ENCODE measurements around the gene CD19. TPM values are rescaled to one million over a fixed set of nuclear protein-coding genes. Genes with fewer than 3 reads are reported as not detected.

Gene CD19
- total and polyA plus RNA-seq, 5 donors from 2014 or later: 0.52 to 2.8 TPM; not detected in 3

DNA sequence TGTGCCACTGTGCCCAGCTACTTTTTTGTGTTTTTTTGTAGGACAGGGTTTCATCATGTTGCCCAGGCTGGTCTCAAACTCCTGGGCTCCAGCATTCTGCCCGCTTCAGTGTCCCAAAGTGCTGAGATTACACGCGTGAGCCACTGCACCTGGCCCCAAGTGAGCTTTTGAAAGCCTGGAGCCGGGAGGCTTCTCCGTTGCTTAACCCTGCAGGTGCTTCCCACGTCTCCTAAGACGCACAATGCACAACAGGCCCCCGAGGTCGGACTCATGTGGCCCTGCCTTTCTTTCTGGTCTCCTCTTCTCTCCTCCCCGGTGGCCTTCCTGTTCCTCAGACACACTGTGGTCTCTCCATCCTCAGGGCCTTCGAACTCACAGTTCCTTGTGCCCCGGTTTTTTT is 19.2 kb upstream of the CD19 start:
- Mint-ChIP-seq H3K27ac (peak overlapping the region in 2 of 3 donors; percentile 56 to 93), H3K9me3 (no peaks in the 10 kb centered on the region), H3K36me3 (peaks cover 25% of the 10 kb centered on the region), H3K27me3 (no peaks in the 10 kb centered on the region), H3K4me3 (no peak overlapping the region), H3K4me1 (peaks cover 0 to 4% (median 2%) of the 10 kb centered on the region in 4 donors)
- H3K27me3 ChIP-seq (ENCODE audit: control insufficient read depth, insufficient read depth, low read length): no peaks in the 10 kb centered on the region
- peaks cover 24% of the 10 kb centered on the region for H3K36me3 ChIP-seq (ENCODE audit: control insufficient read depth, insufficient read depth, low read length)
- no peak for DNase-seq
- no peak for ATAC-seq (ENCODE audit: low read depth in 2 of 2)
- H3K4me1 ChIP-seq (ENCODE audit: control insufficient read depth, insufficient read depth, low read length, poor library complexity, severe bottlenecking): no peaks in the 10 kb centered on the region
- no peak overlapping the region for H3K4me3 ChIP-seq (ENCODE audit: low read depth, low read length)
- no peak overlapping the region for H3K27ac ChIP-seq (ENCODE audit: insufficient read depth, low read length, poor library complexity, severe bottlenecking)
- H3K9me3 ChIP-seq (ENCODE audit: control insufficient read depth in 2 of 2, low read length in 2 of 2): no peaks in the 10 kb centered on the region

DNA sequence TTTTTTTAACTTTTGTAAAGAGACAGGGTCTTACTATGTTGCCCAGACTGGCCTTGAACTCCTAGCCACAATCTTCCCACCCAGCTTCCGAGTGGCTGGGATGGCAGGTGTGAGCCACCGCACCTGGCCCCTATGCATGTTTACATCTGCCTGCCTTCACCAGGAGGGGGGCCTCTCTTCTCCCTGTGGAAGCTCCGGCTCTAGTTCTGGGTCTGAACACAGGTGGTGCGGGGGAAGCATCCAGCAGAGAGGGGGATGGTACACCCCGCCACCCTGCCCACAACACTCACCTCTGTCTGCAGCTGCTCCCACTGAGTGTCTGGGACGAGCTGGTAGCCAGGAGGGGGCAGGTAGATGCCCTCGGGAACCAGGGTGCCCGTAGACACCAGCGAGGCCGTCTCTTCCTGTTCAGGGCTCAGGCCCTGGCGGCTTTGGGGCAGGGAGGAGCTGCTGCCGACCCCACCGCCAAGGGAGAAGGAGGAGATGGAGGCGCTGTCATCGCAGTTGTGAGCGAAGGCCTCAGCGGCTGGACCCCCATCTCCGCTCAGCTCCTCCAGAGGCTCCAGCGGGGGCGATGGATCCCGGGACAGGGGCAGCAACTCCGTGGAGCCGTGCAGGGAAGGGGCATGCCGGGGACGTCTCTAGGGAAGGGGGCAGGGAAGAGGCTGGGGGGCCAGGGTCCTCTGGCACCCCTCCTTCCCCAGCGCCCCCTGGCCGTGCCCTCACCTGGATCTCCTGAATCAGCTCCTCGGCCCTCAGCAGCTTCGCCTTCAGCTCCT is 17.6 kb upstream of the CD19 start:
- ATAC-seq (ENCODE audit: low read depth in 2 of 2): no peak
- H3K36me3 ChIP-seq (ENCODE audit: control insufficient read depth, insufficient read depth, low read length): peaks cover 29% of the 10 kb centered on the region

DNA sequence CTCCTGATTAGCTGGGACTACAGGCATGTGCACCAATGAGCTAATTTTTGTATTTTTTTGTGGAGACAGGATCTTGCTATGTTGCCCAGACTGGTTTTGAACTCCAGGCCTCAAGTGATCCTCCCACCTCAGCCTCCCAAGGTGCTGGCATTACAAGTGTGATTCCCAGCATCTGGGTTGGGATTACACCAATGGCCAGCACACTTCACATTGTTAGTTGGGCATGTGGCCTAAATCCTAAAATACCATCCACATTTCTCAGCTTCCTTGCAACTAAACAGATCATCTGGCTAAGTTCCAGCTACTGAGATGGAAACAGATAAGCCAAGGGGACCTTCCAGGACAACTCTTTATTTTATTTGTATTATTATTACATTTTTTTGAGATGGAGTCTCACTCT is 16.6 kb upstream of the CD19 start:
- ATAC-seq (ENCODE audit: low read depth in 2 of 2): no peak
- no peaks in the 10 kb centered on the region for H3K27me3 Mint-ChIP-seq
- H3K27ac ChIP-seq (ENCODE audit: insufficient read depth, low read length, poor library complexity, severe bottlenecking): no peak overlapping the region
- H3K9me3 Mint-ChIP-seq: no peaks in the 10 kb centered on the region
- H3K27me3 ChIP-seq (ENCODE audit: control insufficient read depth, insufficient read depth, low read length): no peaks in the 10 kb centered on the region
- H3K9me3 ChIP-seq (ENCODE audit: control insufficient read depth in 2 of 2, low read length in 2 of 2): no peaks in the 10 kb centered on the region
- no peak for DNase-seq
- no peaks in the 10 kb centered on the region for H3K4me1 ChIP-seq (ENCODE audit: control insufficient read depth, insufficient read depth, low read length, poor library complexity, severe bottlenecking)
- H3K36me3 Mint-ChIP-seq: peaks cover 25% of the 10 kb centered on the region
- H3K4me1 Mint-ChIP-seq: peaks cover 0 to 4% (median 2%) of the 10 kb centered on the region in 4 donors
- no peak overlapping the region for H3K4me3 Mint-ChIP-seq
- peaks cover 35% of the 10 kb centered on the region for H3K36me3 ChIP-seq (ENCODE audit: control insufficient read depth, insufficient read depth, low read length)
- H3K4me3 ChIP-seq (ENCODE audit: low read depth, low read length): no peak overlapping the region
- H3K27ac Mint-ChIP-seq: no peak overlapping the region

More for the DNA sequence above, 17.6 kb upstream of the CD19 start:
- Mint-ChIP-seq H3K4me1 (peaks cover 0 to 4% (median 2%) of the 10 kb centered on the region in 4 donors), H3K4me3 (no peak overlapping the region), H3K27ac (no peak overlapping the region), H3K27me3 (no peaks in the 10 kb centered on the region), H3K9me3 (no peaks in the 10 kb centered on the region), H3K36me3 (peaks cover 27% of the 10 kb centered on the region)
- H3K27ac ChIP-seq (ENCODE audit: insufficient read depth, low read length, poor library complexity, severe bottlenecking): no peak overlapping the region
- H3K9me3 ChIP-seq (ENCODE audit: control insufficient read depth in 2 of 2, low read length in 2 of 2): no peaks in the 10 kb centered on the region
- no peak for DNase-seq
- H3K4me1 ChIP-seq (ENCODE audit: control insufficient read depth, insufficient read depth, low read length, poor library complexity, severe bottlenecking): no peaks in the 10 kb centered on the region
- no peak overlapping the region for H3K4me3 ChIP-seq (ENCODE audit: low read depth, low read length)
- no peaks in the 10 kb centered on the region for H3K27me3 ChIP-seq (ENCODE audit: control insufficient read depth, insufficient read depth, low read length)

DNA sequence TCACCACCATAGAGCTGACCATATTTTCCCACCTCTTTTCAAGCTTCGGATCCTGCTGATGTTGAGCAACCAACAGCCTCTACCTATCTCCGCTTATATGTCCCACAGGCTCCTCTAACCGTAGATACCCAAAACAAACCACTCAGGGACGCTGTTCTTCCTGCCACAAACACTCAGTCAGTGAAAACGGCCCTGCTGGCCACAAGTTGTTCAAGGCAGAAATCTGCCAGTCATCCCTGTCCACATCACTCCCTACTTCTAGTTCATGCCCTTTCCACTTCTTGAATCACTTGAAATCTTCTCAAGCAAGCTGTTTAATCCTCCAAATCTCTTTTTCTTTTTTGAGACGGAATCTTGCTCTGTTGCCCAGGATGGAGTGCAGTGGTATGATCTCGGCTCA is 14.7 kb upstream of the CD19 start:
- Histone ChIP-seq H3K4me3 (ENCODE audit: low read depth, low read length) (no peak overlapping the region), H3K27ac (ENCODE audit: insufficient read depth, low read length, poor library complexity, severe bottlenecking) (no peak overlapping the region), H3K27me3 (ENCODE audit: control insufficient read depth, insufficient read depth, low read length) (no peaks in the 10 kb centered on the region), H3K36me3 (ENCODE audit: control insufficient read depth, insufficient read depth, low read length) (peaks cover 35% of the 10 kb centered on the region), H3K4me1 (ENCODE audit: control insufficient read depth, insufficient read depth, low read length, poor library complexity, severe bottlenecking) (no peaks in the 10 kb centered on the region), H3K9me3 (ENCODE audit: control insufficient read depth in 2 of 2, low read length in 2 of 2) (no peaks in the 10 kb centered on the region)
- no peaks in the 10 kb centered on the region for H3K27me3 Mint-ChIP-seq
- H3K4me1 Mint-ChIP-seq: peaks cover 0 to 6% (median 2%) of the 10 kb centered on the region in 4 donors
- H3K9me3 Mint-ChIP-seq: no peaks in the 10 kb centered on the region
- peaks cover 24% of the 10 kb centered on the region for H3K36me3 Mint-ChIP-seq
- DNase-seq (no peak), ATAC-seq (ENCODE audit: low read depth in 2 of 2) (no peak)
- H3K27ac Mint-ChIP-seq: no peak overlapping the region
- H3K4me3 Mint-ChIP-seq: no peak overlapping the region

DNA sequence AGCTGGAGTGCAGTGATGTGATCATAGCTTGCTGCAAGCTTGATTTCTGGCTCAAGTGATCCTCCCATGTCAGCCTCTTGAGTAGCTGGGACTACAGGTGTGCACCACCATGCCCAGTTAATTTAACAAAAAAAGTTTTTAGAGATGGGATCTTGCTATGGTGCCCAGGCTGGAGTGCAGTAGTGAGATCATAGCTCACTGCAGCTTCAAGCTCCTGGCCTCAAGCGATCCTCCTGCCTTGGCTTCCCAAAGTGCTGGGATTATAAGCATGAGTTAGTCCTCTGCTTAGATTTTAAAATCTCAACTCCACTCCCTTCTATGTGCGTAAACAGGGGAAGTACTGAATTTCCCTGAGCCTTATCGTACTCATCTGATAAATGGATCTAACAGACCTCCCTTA is 13.1 kb upstream of the CD19 start:
- Mint-ChIP-seq H3K4me1 (peaks cover 0 to 10% (median 2%) of the 10 kb centered on the region in 4 donors), H3K27me3 (peaks cover 3% of the 10 kb centered on the region), H3K4me3 (no peak overlapping the region), H3K9me3 (no peaks in the 10 kb centered on the region), H3K27ac (no peak overlapping the region), H3K36me3 (peaks cover 16% of the 10 kb centered on the region)
- H3K36me3 ChIP-seq (ENCODE audit: control insufficient read depth, insufficient read depth, low read length): peaks cover 30% of the 10 kb centered on the region
- H3K9me3 ChIP-seq (ENCODE audit: control insufficient read depth in 2 of 2, low read length in 2 of 2): no peaks in the 10 kb centered on the region
- no peaks in the 10 kb centered on the region for H3K27me3 ChIP-seq (ENCODE audit: control insufficient read depth, insufficient read depth, low read length)
- no peak for DNase-seq
- H3K27ac ChIP-seq (ENCODE audit: insufficient read depth, low read length, poor library complexity, severe bottlenecking): no peak overlapping the region
- no peak for ATAC-seq (ENCODE audit: low read depth in 2 of 2)
- no peaks in the 10 kb centered on the region for H3K4me1 ChIP-seq (ENCODE audit: control insufficient read depth, insufficient read depth, low read length, poor library complexity, severe bottlenecking)
- H3K4me3 ChIP-seq (ENCODE audit: low read depth, low read length): no peak overlapping the region

DNA sequence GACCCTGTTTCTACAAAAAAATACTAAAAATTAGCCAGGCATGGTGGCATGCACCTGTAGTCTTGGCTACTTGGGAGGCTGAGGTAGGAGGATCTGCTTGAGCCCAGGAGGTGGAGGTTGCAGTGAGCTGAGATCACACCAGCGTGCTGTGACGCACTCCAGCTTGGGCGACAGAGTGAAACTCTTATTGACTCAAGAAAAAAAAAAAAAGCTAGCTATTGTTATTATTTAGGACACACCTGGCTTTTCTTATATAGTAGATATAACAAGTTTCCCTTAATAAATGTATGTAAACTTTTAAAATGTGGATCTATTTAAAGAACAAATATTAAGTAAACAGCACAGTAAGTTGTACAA is 8.6 kb upstream of the CD19 start:
- Histone ChIP-seq H3K36me3 (ENCODE audit: control insufficient read depth, insufficient read depth, low read length) (peaks cover 11% of the 10 kb centered on the region), H3K9me3 (ENCODE audit: control insufficient read depth in 2 of 2, low read length in 2 of 2) (no peaks in the 10 kb centered on the region), H3K4me3 (ENCODE audit: low read depth, low read length) (no peak overlapping the region), H3K4me1 (ENCODE audit: control insufficient read depth, insufficient read depth, low read length, poor library complexity, severe bottlenecking) (peaks cover 10% of the 10 kb centered on the region), H3K27ac (ENCODE audit: insufficient read depth, low read length, poor library complexity, severe bottlenecking) (no peak overlapping the region), H3K27me3 (ENCODE audit: control insufficient read depth, insufficient read depth, low read length) (no peaks in the 10 kb centered on the region)
- ATAC-seq (ENCODE audit: low read depth in 2 of 2) (no peak), DNase-seq (no peak)
- H3K4me1 Mint-ChIP-seq: peaks cover 0 to 26% (median 11%) of the 10 kb centered on the region in 4 donors
- no peaks in the 10 kb centered on the region for H3K36me3 Mint-ChIP-seq
- H3K4me3 Mint-ChIP-seq: peak overlapping the region; percentile 86 to 97 (median 92)
- H3K27me3 Mint-ChIP-seq: peaks cover 5% of the 10 kb centered on the region
- H3K9me3 Mint-ChIP-seq: no peaks in the 10 kb centered on the region
- peak overlapping the region; percentile 57 to 96 (median 65) for H3K27ac Mint-ChIP-seq

DNA sequence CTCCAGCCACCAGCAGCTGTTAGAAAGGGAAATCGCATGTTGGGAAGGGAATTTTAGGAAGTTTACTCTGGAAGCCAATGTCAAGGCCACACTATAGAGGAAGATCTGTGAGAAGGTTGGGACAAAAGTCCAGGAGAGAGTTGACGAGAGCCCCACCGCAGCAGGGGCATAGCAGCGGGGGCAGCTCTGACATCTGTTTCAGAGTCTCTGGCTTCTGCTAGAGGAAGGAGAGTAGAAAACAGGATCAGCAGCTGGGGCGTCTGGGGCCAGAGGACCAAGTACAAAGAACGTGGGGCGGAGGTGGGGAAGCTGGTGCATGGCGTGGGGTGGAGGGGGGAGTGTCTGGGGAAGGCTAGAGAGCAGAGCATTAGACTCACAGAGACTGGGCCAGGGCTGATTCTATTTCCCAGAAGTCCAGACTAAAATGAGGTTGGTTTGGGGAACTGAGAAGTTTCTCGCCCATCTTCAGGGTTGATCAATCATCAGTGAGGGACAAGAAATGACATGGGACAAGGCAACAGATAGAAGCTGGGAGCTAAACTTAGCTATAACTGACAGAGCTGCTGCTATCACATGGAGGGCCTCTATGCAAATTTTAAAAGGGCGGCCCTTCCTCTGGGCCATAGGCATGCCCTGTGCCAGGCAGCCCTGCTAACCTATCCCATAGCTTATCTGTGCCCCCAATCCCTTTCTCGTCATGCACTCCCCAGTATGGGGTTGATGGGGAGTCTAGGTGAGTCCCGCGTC is 7.9 kb upstream of the CD19 start:
- H3K4me1 Mint-ChIP-seq: peaks cover 0 to 26% (median 11%) of the 10 kb centered on the region in 4 donors
- no peaks in the 10 kb centered on the region for H3K36me3 Mint-ChIP-seq
- H3K36me3 ChIP-seq (ENCODE audit: control insufficient read depth, insufficient read depth, low read length): peaks cover 9% of the 10 kb centered on the region
- H3K4me3 Mint-ChIP-seq: peak overlapping the region; percentile 86 to 97 (median 92)
- ATAC-seq (ENCODE audit: low read depth in 2 of 2) (no peak), DNase-seq (peak in 1 of 3 donors; percentile 10)
- no peaks in the 10 kb centered on the region for H3K27me3 ChIP-seq (ENCODE audit: control insufficient read depth, insufficient read depth, low read length)
- H3K27ac ChIP-seq (ENCODE audit: insufficient read depth, low read length, poor library complexity, severe bottlenecking): peak overlapping the region; percentile 98
- H3K4me3 ChIP-seq (ENCODE audit: low read depth, low read length): no peak overlapping the region
- H3K27me3 Mint-ChIP-seq: peaks cover 5% of the 10 kb centered on the region
- peak overlapping the region; percentile 65 to 96 (median 88) for H3K27ac Mint-ChIP-seq
- H3K9me3 ChIP-seq (ENCODE audit: control insufficient read depth in 2 of 2, low read length in 2 of 2): no peaks in the 10 kb centered on the region
- H3K9me3 Mint-ChIP-seq: no peaks in the 10 kb centered on the region
- H3K4me1 ChIP-seq (ENCODE audit: control insufficient read depth, insufficient read depth, low read length, poor library complexity, severe bottlenecking): peaks cover 10% of the 10 kb centered on the region

Data from CD4-positive, CD25-positive, alpha-beta regulatory T cell (primary cell).